Liver (tissue), 9 donors: ENCODE data around the gene RPS28. TPM values are rescaled to one million over a fixed set of nuclear protein-coding genes. Genes with fewer than 3 reads are reported as not detected.
"Not testable (repeated sequence)": the region's sequence is repeated elsewhere in the genome, so short reads cannot be mapped to it uniquely, and the experiment has no call there.

Experiments
- DNase-seq: peaks from one replicate; pipeline ENCODE4 v3.0.0-alpha.2; 2017; ENCODE audit warnings: low spot score
- H3K27ac ChIP-seq, 2 donors: one replicate each; pipeline ENCODE4 v1.7.0; 2013; ENCODE audit warnings: inconsistent platforms in 2 of 2, low read length in 2 of 2, control low read depth in 1 of 2, low read depth in 1 of 2, mild to moderate bottlenecking in 1 of 2
- H3K27me3 ChIP-seq, 4 donors: one replicate each; pipeline versions ENCODE4 v1.6.1 to v1.7.0; 2013; ENCODE audit warnings: low read length in 3 of 4, inconsistent platforms in 1 of 4, mild to moderate bottlenecking in 1 of 4, moderate library complexity in 1 of 4; ENCODE audit not compliant: control insufficient read depth in 4 of 4, insufficient read depth in 4 of 4
- H3K36me3 ChIP-seq, 4 donors: one replicate each; pipeline versions ENCODE4 v1.6.1 to v1.7.0; 2013; ENCODE audit warnings: low read length in 3 of 4, mild to moderate bottlenecking in 3 of 4, low read depth in 1 of 4, moderate library complexity in 1 of 4; ENCODE audit not compliant: control insufficient read depth in 4 of 4, insufficient read depth in 3 of 4
- H3K4me1 ChIP-seq, 4 donors: one replicate each; pipeline versions ENCODE4 v1.6.1 to v1.7.0; 2013; ENCODE audit warnings: low read length in 3 of 4, mild to moderate bottlenecking in 3 of 4, moderate library complexity in 1 of 4; ENCODE audit not compliant: control insufficient read depth in 4 of 4, insufficient read depth in 4 of 4
- H3K4me3 ChIP-seq, 3 donors: one replicate each; pipeline versions ENCODE4 v1.6.1 to v1.7.0; 2013; ENCODE audit warnings: low read length in 3 of 3, control low read depth in 1 of 3, low read depth in 1 of 3, mild to moderate bottlenecking in 1 of 3
- H3K9ac ChIP-seq, 2 donors: one replicate each; pipeline ENCODE4 v1.7.0; 2013; ENCODE audit warnings: low read length in 2 of 2, mild to moderate bottlenecking in 2 of 2, moderate library complexity in 2 of 2, control low read depth in 1 of 2, low read depth in 1 of 2
- H3K9me3 ChIP-seq, 4 donors: one replicate each; pipeline versions ENCODE4 v1.6.1 to v1.7.0; 2013; ENCODE audit warnings: low read length in 3 of 4; ENCODE audit not compliant: control insufficient read depth in 4 of 4
- CTCF ChIP-seq: fragments of 150-350 bp; IDR thresholded peaks from 2 replicates; pipeline ENCODE4 v1.5.1; 2017; ENCODE audit warnings: improper control_type of control experiment, low read depth, low read length; ENCODE audit not compliant: missing input control
- EGR1 ChIP-seq, 2 donors: IDR thresholded peaks; 2 replicates each; pipeline ENCODE4 v1.6.1; 2016 to 2018; ENCODE audit warnings: antibody characterized with exemption in 2 of 2, low read depth in 2 of 2
- FOXA1 ChIP-seq: IDR thresholded peaks from 2 replicates; pipeline ENCODE4 v1.6.1; 2016; ENCODE audit warnings: antibody characterized with exemption
- HNF4A ChIP-seq, 2 donors: conservative IDR thresholded peaks; 2 replicates each; pipeline ENCODE4 v1.6.1; 2016; ENCODE audit warnings: antibody characterized with exemption in 2 of 2, mild to moderate bottlenecking in 2 of 2
- HNF4G ChIP-seq: IDR thresholded peaks from 2 replicates; pipeline ENCODE4 v1.6.1; 2016; ENCODE audit warnings: antibody characterized with exemption
- JUND ChIP-seq, 2 donors: IDR thresholded peaks; 2 replicates each; pipeline ENCODE4 v1.6.1; 2016; ENCODE audit warnings: antibody characterized with exemption in 2 of 2
- RAD21 ChIP-seq, 2 donors: IDR thresholded peaks; 2 replicates each; pipeline ENCODE4 v1.6.1; 2016; ENCODE audit warnings: antibody characterized with exemption in 2 of 2, mild to moderate bottlenecking in 2 of 2
- REST ChIP-seq: IDR thresholded peaks from 2 replicates; pipeline ENCODE4 v1.6.1; 2016; ENCODE audit warnings: antibody characterized with exemption, mild to moderate bottlenecking
- SP1 ChIP-seq: IDR thresholded peaks from 2 replicates; pipeline ENCODE4 v1.6.1; 2018; ENCODE audit warnings: antibody characterized with exemption, mild to moderate bottlenecking
- YY1 ChIP-seq: IDR thresholded peaks from 2 replicates; pipeline ENCODE4 v1.6.1; 2016; ENCODE audit warnings: antibody characterized with exemption, mild to moderate bottlenecking
- ZBTB33 ChIP-seq: IDR thresholded peaks from 2 replicates; pipeline ENCODE4 v1.6.1; 2016; ENCODE audit warnings: antibody characterized with exemption
- WGBS: extraction: QIAGEN DNeasy Blood & Tissue Kit; methylation state at CpG from one replicate; pipeline ENCODE4 v1.1.7; 2013; 5-methylcytosine and 5-hydroxymethylcytosine counted together
- polyA plus RNA-seq, 2 donors: library from polyadenylated mRNA; stranded (reverse) in 1 of 2; unstranded in 1 of 2; fragments of 200-250 nt in 1 of 2; fragments of >200 nt in 1 of 2; fragmentation: Nextera tagmentation in 1 of 2; extraction: Ambion mirVana in 1 of 2; gene quantifications; one replicate each; pipeline versions ENCODE4 v1.2.1 to v1.2.3, GENCODE V29; 2013 to 2015
- total RNA-seq, 2 donors: library from RNA; depleted of rRNA; stranded (reverse); fragments of >200 nt; gene quantifications; one replicate each; pipeline ENCODE4 v1.2.3, GENCODE V29; 2014
- donor health status: healthy.
- donor health status: healthy.
- donor health status: healthy.
- donor health status: healthy.
- donor health status: healthy.

The RPS28 gene
- total and polyA plus RNA-seq, 4 donors: 74.7 to 467 (median 265) TPM

GRCh38 chr19:8352134-8352827 lies 31.0 kb downstream of the RPS28 start:
- TF ChIP-seq REST (no peak), YY1 (no peak), HNF4G (no peak), EGR1 (IDR thresholded peaks at IDR 0.05; ENCODE audit: low read depth in 2 of 2) (no peak), HNF4A (conservative IDR thresholded peaks at IDR 0.05) (no peak), SP1 (no peak), FOXA1 (no peak), ZBTB33 (no peak), JUND (IDR thresholded peaks at IDR 0.05) (no peak), RAD21 (IDR thresholded peaks at IDR 0.05) (no peak), CTCF (no peak)
- Histone ChIP-seq H3K27me3 (no peaks in the 10 kb centered on the region), H3K9me3 (no peaks in the 10 kb centered on the region), H3K27ac (no peak overlapping the region), H3K36me3 (no peaks in the 10 kb centered on the region), H3K4me3 (no peak overlapping the region), H3K9ac (no peak overlapping the region), H3K4me1 (peaks cover 2 to 29% (median 7%) of the 10 kb centered on the region in 4 donors)
- WGBS: 71% methylated on average over 10 of the region's 10 CpGs
- no peak for DNase-seq

- H3K4me1 ChIP-seq: peaks cover 2 to 31% (median 7%) of the 10 kb centered on the region in 4 donors
- H3K4me3 ChIP-seq, H3K9ac ChIP-seq, DNase-seq, H3K27me3 ChIP-seq, H3K9me3 ChIP-seq, H3K27ac ChIP-seq, H3K36me3 ChIP-seq: not testable (repeated sequence)
- 80% methylated on average over 5 of the region's 5 CpGs for WGBS
These were observed 31.5 kb downstream of the RPS28 start for GRCh38 chr19:8352845-8353244.
